HG03575 (cell line): ENCODE data around the gene RBM43.
"Not testable (repeated sequence)": the region's sequence is repeated elsewhere in the genome, so short reads cannot be mapped to it uniquely, and the experiment has no call there.

Source experiments
- ATAC-seq: cut with Tn5 transposase; IDR thresholded peaks from one replicate; pipeline ENCODE4 v1.9.1; 2021; ENCODE audit not compliant: unreplicated experiment, insufficient number of reproducible peaks, low FRiP score; ENCODE audit errors: extremely low read depth

The RBM43 gene

DNA sequence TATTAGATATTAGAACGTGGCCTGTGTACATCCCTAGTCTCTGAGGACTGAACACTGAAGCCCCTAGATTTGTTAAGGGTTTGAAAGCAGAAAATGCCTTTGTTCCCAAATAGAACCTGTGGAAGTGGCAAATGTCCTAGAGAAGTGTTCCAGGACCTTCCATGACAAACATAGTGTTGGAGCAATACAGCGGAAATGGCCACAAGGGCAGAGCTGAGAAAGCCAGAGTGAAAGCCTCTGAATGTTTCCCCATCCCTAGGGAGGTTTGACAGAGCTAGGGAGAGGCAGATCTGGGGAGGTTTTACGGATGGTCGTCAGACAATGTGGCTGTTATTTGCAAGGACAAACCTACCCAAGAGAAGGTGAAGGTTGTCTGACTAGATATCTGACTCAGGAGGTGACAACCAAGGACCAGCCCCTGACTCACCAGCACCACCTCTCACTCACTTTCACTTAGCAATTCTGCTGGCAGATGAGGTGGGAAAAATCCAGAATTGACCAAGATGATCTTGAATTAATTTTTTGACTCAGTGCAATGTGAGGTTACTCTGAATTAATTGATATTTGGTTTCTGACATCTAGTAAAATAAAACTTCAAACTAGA, 24.1 kb downstream of the RBM43 start:
- ATAC-seq = no peak

DNA sequence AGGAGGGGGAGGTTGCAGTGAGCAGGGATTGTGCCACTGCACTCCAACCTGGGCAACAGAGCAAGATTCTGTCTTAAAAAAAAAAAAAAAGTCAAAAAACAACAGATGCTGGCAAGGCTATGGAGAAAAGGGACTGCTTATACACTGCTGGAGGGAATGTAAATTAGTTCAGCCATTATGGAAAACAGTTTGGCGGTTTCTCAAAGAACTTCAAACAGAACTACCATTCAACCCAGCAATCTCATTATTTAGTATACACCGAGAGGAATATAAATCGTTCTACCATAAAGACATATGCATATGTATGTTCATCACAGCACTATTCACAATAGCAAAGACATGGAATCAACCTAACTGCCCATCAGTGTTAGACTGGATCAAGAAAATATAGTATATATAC, 27.9 kb downstream of the RBM43 start:
- ATAC-seq = not testable (repeated sequence)

DNA sequence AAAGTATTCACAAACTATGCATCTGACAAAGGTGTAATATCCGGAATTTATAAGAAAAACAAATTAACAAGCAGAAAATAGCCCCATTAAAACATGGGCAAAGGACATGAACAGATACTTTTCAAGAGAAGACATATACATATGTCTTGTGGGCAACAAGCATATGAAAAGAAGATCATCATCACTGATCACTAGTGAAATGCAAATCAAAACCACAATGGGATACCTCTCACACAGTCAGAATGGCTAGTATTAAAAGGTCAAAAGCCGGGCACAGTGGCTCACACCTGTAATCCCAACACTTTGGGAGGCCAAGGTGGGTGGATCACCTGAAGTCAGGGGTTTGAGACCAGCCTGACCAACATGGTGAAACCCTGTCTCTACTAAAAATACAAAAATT, 28.4 kb downstream of the RBM43 start:
- ATAC-seq = not testable (repeated sequence)

DNA sequence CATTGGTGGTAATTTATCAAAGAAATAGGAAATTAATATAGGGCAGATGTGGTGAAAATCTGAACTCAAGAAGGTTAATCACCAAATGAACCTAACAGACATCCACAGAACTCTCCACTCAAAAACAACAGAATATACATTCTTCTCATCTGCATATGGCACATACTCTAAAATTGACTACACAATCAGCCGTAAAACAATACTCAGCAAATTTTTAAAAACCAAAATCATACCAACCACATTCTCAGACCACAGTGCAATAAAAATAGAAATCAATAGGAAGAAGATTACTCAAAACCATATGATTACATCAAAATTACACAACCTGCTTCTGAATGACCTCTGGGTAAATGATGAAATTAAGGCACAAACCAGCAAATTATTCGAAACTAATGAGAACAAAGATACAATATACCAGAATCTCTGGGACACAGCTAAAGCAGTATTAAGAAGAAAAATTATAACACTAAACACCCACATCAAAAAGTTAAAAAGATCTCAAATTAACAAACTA, 31.0 kb downstream of the RBM43 start:
- no peak for ATAC-seq

- ATAC-seq = no peak
Measured at GRCh38 chr2:151228847-151229512, 32.7 kb downstream of the RBM43 start.

DNA sequence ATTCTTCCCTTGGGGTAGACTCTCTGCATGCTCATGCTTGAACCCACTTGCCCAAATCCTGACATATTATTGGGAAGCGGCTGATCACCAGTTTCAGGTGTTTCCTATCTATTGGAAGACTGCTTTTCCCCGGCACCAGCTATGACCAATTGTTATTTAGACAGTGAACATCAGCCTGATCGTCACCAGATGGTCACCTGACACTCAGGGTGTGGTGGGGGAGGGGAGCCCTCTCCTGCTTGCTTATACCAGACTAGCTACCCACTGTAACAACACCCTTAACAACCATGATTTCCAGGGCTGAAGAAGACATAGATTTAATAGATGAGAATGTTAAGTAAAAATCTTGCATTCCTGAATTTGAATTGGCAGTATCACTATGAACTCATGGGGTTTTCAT, 44.3 kb downstream of the RBM43 start:
- no peak for ATAC-seq

- no peak for ATAC-seq
Measured at GRCh38 chr2:151207100-151207499, 54.6 kb downstream of the RBM43 start.

GRCh38 chr2:151206446-151206968, 55.2 kb downstream of the RBM43 start:
- no peak for ATAC-seq

- no peak for ATAC-seq
Measured at GRCh38 chr2:151205571-151205970, 56.1 kb downstream of the RBM43 start.

DNA sequence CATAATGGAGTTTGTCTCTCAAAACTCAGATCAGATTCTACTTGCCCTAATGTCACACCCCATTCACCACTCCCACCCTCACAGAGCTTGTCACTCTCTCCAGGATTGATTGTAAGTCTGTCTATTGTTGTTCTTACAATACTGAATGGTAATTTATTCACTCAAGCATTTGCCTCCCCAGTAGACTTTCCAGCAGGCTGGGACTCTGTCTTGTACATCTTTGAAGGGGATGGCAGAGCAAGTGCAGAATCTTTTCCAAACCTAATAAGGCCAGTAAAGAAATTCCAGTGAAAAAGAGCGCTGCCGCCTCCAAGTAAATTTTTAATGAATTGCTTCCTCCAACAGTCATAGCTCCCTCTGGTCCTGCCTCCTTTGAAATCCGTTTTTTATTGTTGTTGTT, 56.9 kb downstream of the RBM43 start:
- ATAC-seq = no peak

DNA sequence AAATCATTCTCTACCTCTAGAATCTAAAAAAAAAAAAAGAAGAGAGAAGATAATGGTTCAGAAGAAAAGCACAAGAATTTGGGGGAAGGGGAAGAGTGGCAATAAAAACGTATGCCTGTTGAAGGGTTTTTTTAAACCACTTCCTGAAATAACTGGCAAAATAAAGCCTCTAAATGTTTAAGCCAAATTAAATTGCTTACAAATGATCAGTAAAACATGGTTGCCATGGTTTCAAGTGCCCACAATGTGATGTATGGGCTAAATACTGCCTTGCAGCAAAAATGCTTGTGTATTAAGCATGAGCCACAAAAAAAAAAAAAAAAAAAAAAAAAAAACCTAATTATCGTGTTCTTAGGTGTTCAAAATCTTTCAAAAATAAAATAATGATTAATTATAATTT, 60.8 kb downstream of the RBM43 start:
- ATAC-seq = no peak

DNA sequence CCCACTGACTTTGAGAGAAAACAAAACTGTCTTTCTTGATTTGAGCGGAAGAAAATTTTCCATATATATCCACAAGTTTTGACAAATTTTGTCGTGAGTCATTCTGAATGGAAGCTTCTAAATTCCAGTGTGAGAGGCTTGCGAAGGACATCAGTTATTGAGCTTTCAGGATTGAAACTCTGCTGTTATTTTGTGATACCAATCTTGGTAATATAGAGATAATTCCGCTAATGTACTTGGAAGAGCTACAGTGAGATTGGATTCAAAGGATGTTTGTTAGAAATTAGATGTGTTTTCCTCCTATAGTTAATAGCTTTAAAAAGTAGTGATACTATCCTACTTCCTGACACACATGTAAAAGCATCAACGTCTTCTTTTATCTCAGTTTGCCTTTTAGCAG, 61.4 kb downstream of the RBM43 start:
- no peak for ATAC-seq

DNA sequence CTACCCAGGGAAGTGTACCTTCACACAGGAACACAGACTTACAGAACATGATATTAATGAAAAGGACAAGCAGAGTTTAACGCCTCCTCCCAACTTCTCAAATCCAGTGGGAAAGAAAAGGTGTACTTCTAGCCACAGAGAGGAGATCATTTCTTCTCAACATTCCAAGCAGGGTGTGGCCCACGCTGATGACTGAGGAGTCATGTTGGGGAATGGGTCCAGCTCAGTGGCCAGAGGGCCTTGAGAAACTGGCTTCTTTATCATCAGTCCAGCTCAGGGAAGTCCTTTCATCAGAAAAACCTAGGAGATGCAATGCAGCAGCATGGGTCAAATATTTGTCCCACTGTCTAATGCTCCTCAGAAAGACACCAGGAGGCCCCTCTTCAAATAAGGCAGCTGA, 63.0 kb downstream of the RBM43 start:
- no peak for ATAC-seq
